ENCODE measurements around the gene SPTA1. TPM values are rescaled to one million over a fixed set of nuclear protein-coding genes. Genes with fewer than 3 reads are reported as not detected.

SPTA1 gene
- total and polyA plus RNA-seq, 2 of the 4 experiments (the other 2 are of a cell fraction) = not detected

DNA sequence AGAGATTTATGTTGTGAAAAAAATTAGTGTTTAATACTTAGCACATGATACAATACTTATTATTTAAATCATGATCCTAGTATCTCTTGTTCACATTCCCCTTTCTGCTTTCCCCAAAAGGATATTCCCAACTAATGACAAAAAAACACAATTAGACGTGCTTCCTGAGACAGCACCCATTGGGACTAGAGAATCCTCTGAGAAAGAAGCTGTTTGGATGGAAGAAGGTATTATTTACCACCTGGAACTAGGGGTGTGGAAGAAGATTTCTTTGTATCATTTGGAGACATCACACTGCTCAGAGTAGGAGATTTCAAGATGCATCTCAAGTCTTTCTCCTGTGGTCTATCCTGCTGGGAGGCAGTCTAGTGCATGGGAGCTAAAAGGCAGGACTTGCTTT, 81.5 kb downstream of the SPTA1 start, which contains the start of gene OR10Z1:
Gene OR10Z1, plus strand, starts transcription at position 301 of the 400 bp plus-strand sequence. CDS start 1,171 bp downstream, outside the sequence.
- no peaks in the 10 kb centered on the region for H3K79me1 ChIP-seq (ENCODE audit: low read depth in 1 of 2, low read length in 2 of 2)
- no peak within 1 kb of the TSS for H4K91ac ChIP-seq (ENCODE audit: insufficient read depth, low read depth, low read length)
- ChIA-PET CTCF (no interaction called here), POLR2A (ENCODE audit: unreplicated experiment) (no interaction called here)
- no peak within 1 kb of the TSS for H3K4me3 ChIP-seq (ENCODE audit: insufficient read depth, low read depth, low read length)
- no peak within 1 kb of the TSS for H3K4me2 ChIP-seq (ENCODE audit: low read depth, low read length)
- no peak within 1 kb of the TSS for H2BK5ac ChIP-seq (ENCODE audit: low read depth, low read length, poor library complexity, severe bottlenecking)
- no peak within 1 kb of the TSS for H3K9ac ChIP-seq (ENCODE audit: low read depth, low read length)
- DNase-seq (no peak), ATAC-seq (ENCODE audit: low read depth) (no peak)
- H4K8ac ChIP-seq (ENCODE audit: low read depth in 2 of 2, low read length in 2 of 2) = no peak within 1 kb of the TSS
- intact Hi-C loops (cut with micrococcal nuclease) = no loop called here
- no peak within 1 kb of the TSS for H3K56ac ChIP-seq (ENCODE audit: extremely low read depth, insufficient read depth, low read length)
- TF ChIP-seq, protein P1, sequence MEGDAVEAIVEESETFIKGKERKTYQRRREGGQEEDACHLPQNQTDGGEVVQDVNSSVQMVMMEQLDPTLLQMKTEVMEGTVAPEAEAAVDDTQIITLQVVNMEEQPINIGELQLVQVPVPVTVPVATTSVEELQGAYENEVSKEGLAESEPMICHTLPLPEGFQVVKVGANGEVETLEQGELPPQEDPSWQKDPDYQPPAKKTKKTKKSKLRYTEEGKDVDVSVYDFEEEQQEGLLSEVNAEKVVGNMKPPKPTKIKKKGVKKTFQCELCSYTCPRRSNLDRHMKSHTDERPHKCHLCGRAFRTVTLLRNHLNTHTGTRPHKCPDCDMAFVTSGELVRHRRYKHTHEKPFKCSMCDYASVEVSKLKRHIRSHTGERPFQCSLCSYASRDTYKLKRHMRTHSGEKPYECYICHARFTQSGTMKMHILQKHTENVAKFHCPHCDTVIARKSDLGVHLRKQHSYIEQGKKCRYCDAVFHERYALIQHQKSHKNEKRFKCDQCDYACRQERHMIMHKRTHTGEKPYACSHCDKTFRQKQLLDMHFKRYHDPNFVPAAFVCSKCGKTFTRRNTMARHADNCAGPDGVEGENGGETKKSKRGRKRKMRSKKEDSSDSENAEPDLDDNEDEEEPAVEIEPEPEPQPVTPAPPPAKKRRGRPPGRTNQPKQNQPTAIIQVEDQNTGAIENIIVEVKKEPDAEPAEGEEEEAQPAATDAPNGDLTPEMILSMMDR (conservative IDR thresholded peaks at IDR 0.05; ENCODE audit: low read depth, low read length) = no peak
- TF ChIP-seq RFX5 (IDR thresholded peaks at IDR 0.05; ENCODE audit: low read depth, low read length) = no peak
- TF ChIP-seq MAFK (IDR thresholded peaks at IDR 0.05; ENCODE audit: low read depth, low read length) = no peak
- TF ChIP-seq, protein P2, sequence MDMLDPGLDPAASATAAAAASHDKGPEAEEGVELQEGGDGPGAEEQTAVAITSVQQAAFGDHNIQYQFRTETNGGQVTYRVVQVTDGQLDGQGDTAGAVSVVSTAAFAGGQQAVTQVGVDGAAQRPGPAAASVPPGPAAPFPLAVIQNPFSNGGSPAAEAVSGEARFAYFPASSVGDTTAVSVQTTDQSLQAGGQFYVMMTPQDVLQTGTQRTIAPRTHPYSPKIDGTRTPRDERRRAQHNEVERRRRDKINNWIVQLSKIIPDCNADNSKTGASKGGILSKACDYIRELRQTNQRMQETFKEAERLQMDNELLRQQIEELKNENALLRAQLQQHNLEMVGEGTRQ (IDR thresholded peaks at IDR 0.05; ENCODE audit: low read depth, low read length) = no peak
- TF ChIP-seq CEBPB (IDR thresholded peaks at IDR 0.05; ENCODE audit: low read depth, low read length) = no peak
- TF ChIP-seq SMC3 (IDR thresholded peaks at IDR 0.05; ENCODE audit: low read depth, low read length) = no peak
- TF ChIP-seq BHLHE40 (IDR thresholded peaks at IDR 0.05; ENCODE audit: low read depth, low read length) = no peak
- TF ChIP-seq, protein P3, sequence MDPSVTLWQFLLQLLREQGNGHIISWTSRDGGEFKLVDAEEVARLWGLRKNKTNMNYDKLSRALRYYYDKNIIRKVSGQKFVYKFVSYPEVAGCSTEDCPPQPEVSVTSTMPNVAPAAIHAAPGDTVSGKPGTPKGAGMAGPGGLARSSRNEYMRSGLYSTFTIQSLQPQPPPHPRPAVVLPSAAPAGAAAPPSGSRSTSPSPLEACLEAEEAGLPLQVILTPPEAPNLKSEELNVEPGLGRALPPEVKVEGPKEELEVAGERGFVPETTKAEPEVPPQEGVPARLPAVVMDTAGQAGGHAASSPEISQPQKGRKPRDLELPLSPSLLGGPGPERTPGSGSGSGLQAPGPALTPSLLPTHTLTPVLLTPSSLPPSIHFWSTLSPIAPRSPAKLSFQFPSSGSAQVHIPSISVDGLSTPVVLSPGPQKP (IDR thresholded peaks at IDR 0.05; ENCODE audit: borderline replicate concordance, low read depth, low read length) = no peak
- TF ChIP-seq MAZ (IDR thresholded peaks at IDR 0.05; ENCODE audit: borderline replicate concordance, low read depth, low read length) = no peak
- no peak for TF ChIP-seq FOS (IDR thresholded peaks at IDR 0.05; ENCODE audit: low read depth, low read length)
- no peak for TF ChIP-seq CHD1 (IDR thresholded peaks at IDR 0.05; ENCODE audit: low read depth, low read length)
- no peak for TF ChIP-seq RCOR1 (IDR thresholded peaks at IDR 0.05; ENCODE audit: insufficient replicate concordance, low read length)
- TF ChIP-seq MXI1 (IDR thresholded peaks at IDR 0.05; ENCODE audit: borderline replicate concordance, low read depth, low read length) = no peak
- no peak for TF ChIP-seq POLR2A (IDR thresholded peaks at IDR 0.05; ENCODE audit: low read depth, low read length)
- TF ChIP-seq NFE2L2 (IDR thresholded peaks at IDR 0.05; ENCODE audit: low read depth, low read length) = no peak
- no peak for TF ChIP-seq RAD21 (IDR thresholded peaks at IDR 0.05; ENCODE audit: low read length)
- no peak within 1 kb of the TSS for H2AFZ ChIP-seq (replicated peaks; ENCODE audit: low read length, poor library complexity)
- H2BK15ac ChIP-seq (ENCODE audit: low read depth, low read length) = no peak within 1 kb of the TSS
- in situ Hi-C loops (cut with MboI; ENCODE audit: low sequenced_read_pairs) = no loop called here
- H4K5ac ChIP-seq (ENCODE audit: low read depth, low read length) = no peak within 1 kb of the TSS
- H2AK5ac ChIP-seq (ENCODE audit: low read depth, low read length) = no peak within 1 kb of the TSS
- H2BK120ac ChIP-seq (ENCODE audit: low read depth, low read length) = no peak within 1 kb of the TSS
- H3K27me3 ChIP-seq (ENCODE audit: control insufficient read depth, insufficient read depth, low read length) = no peaks in the 10 kb centered on the region
- H3K9me1 ChIP-seq (ENCODE audit: insufficient read depth, low read length) = no peaks in the 10 kb centered on the region
- dilution Hi-C loops (cut with HindIII; ENCODE audit: low sequenced_read_pairs, unreplicated experiment) = no loop called here
- no peaks in the 10 kb centered on the region for H3K36me3 ChIP-seq (ENCODE audit: control insufficient read depth, insufficient read depth, low read length)
- WGBS, 2 experiments (ENCODE audit: extremely low coverage in 2 of 2, insufficient read length in 1 of 2) = no CpG with 5 or more reads among the region's 1 CpG
- H3K9me3 ChIP-seq (ENCODE audit: control insufficient read depth, insufficient read depth, low read length) = no peaks in the 10 kb centered on the region; the same call in 1 of the 2 replicates
- H3K18ac ChIP-seq (ENCODE audit: low read depth, low read length) = no peak within 1 kb of the TSS
- no peak within 1 kb of the TSS for H3K4ac ChIP-seq (ENCODE audit: low read depth, low read length)
- no peak within 1 kb of the TSS for H3K14ac ChIP-seq (replicated peaks; ENCODE audit: low read depth, low read length)
- H3K27ac ChIP-seq (ENCODE audit: insufficient read depth, low read length) = no peak within 1 kb of the TSS
- H2AK9ac ChIP-seq (replicated peaks; ENCODE audit: low read depth, low read length, poor library complexity) = no peak within 1 kb of the TSS
- BruUV-seq (replicated peaks) = no TSS peak
- no peak within 1 kb of the TSS for H3K23ac ChIP-seq (ENCODE audit: low read depth, low read length)
- H3K4me1 ChIP-seq (ENCODE audit: control insufficient read depth, insufficient read depth, low read length) = no peaks in the 10 kb centered on the region
- no peak within 1 kb of the TSS for H2BK20ac ChIP-seq (ENCODE audit: low read depth, low read length)
- H4K20me1 ChIP-seq (ENCODE audit: insufficient read depth, low read length) = no peaks in the 10 kb centered on the region

Measured in IMR-90 (cell line).